GM12878 (cell line): ENCODE results near the gene KLKB1. TPM values are rescaled to one million over a fixed set of nuclear protein-coding genes. Genes with fewer than 3 reads are reported as not detected.
A peak's percentile ranks its signal among the peaks of the same experiment; 100 is the strongest.

Source experiments
- ATAC-seq: fragments of 200-7000 bp; cut with Tn5 transposase; 3 replicates; pipeline ENCODE4 v1.9.1; 2020; ENCODE audit warnings: mild to moderate bottlenecking, moderate library complexity
- BruUV-seq: library from RNA; stranded (reverse); fragments of 400-500 nt; replicated peaks from 2 replicates; lab custom pipeline; 2021; lab: Mats Ljungman, UMichigan
- CTCF ChIA-PET: fragments of 300-600 bp; sonication (Branson Sonifier 250); formaldehyde crosslinking; extraction: SDS; loops from one replicate; lab custom pipeline; 2021; ENCODE audit warnings: inconsistent platforms; lab: Yijun Ruan, JAX
- POLR2A ChIA-PET: fragments of 350-600 bp; formaldehyde crosslinking; extraction: SDS; loops from one replicate; lab custom pipeline; 2021; ENCODE audit warnings: inconsistent platforms; lab: Charles Lee
- RAD21 ChIA-PET: fragments of 300-600 bp; sonication (Branson Sonifier 250); formaldehyde crosslinking; loops from one replicate; lab custom pipeline; 2023; ENCODE audit warnings: antibody characterized with exemption; ENCODE audit not compliant: unreplicated experiment; lab: Charles Lee
- SMC1A ChIA-PET: fragments of 300-600 bp; sonication (Branson Sonifier 250); formaldehyde crosslinking; loops from one replicate; lab custom pipeline; 2023; ENCODE audit not compliant: unreplicated experiment, uncharacterized antibody; lab: Charles Lee
- DNase-seq: peaks from one replicate; pipeline ENCODE4 v3.0.0-alpha.2; 2011; ENCODE audit warnings: low read depth, low spot score
- FAIRE-seq: peaks from 3 replicates; lab custom pipeline; 2011; peaks lifted over from hg19 to GRCh38; lab: Jason Lieb, UNC
- H2AFZ ChIP-seq: 2 replicates; pipeline ENCODE4 v1.6.0; 2011; ENCODE audit warnings: low read depth, low read length, control low read depth; ENCODE audit not compliant: control insufficient read depth
- H3K27ac ChIP-seq: 2 replicates; pipeline ENCODE4 v1.5.1; 2011; ENCODE audit warnings: control low read depth; ENCODE audit not compliant: control insufficient read depth, insufficient read depth
- H3K27me3 ChIP-seq, 2 experiments: replicated peaks in 1 of 2; 2 replicates each; pipeline versions ENCODE4 v1.6.0 to v1.6.1; 2011; ENCODE audit warnings: low read length in 1 of 2; ENCODE audit not compliant: control insufficient read depth in 2 of 2, insufficient read depth in 2 of 2
- H3K36me3 ChIP-seq, 2 experiments: 2 replicates each; pipeline ENCODE4 v1.5.1; 2011; ENCODE audit warnings: low read length in 1 of 2; ENCODE audit not compliant: control insufficient read depth in 2 of 2, insufficient read depth in 2 of 2
- H3K4me1 ChIP-seq: 2 replicates; pipeline ENCODE4 v1.6.1; 2011; ENCODE audit warnings: mild to moderate bottlenecking, low read length, moderate library complexity, mixed read lengths; ENCODE audit not compliant: control insufficient read depth, insufficient read depth
- H3K4me2 ChIP-seq: 2 replicates; pipeline ENCODE4 v1.6.0; 2011; ENCODE audit warnings: control low read depth; ENCODE audit not compliant: control insufficient read depth, insufficient read depth
- H3K4me3 ChIP-seq: fragments of 200-600 bp; sonication (generic); 2 replicates; pipeline ENCODE4 v1.5.1; 2016
- H3K79me2 ChIP-seq: 2 replicates; pipeline ENCODE4 v1.6.0; 2011; ENCODE audit warnings: low read length; ENCODE audit not compliant: control insufficient read depth, insufficient read depth
- H3K9ac ChIP-seq: 2 replicates; pipeline ENCODE4 v1.8.0; 2011; ENCODE audit warnings: low read length, control low read depth, mixed read lengths; ENCODE audit not compliant: control insufficient read depth, insufficient read depth
- H3K9me3 ChIP-seq: replicated peaks from 3 replicates; pipeline ENCODE4 v1.5.1; 2011; ENCODE audit warnings: mild to moderate bottlenecking, low read length; ENCODE audit not compliant: control insufficient read depth, insufficient read depth
- H4K20me1 ChIP-seq: 2 replicates; pipeline ENCODE4 v1.6.0; 2011; ENCODE audit not compliant: control insufficient read depth, insufficient read depth
- CBX3 ChIP-seq: fragments of 200-600 bp; sonication (generic); IDR thresholded peaks from 2 replicates; pipeline ENCODE4 v1.6.1; 2016; ENCODE audit warnings: low read depth, borderline replicate concordance
- EED ChIP-seq: sonication (generic); IDR thresholded peaks from 2 replicates; pipeline ENCODE4 v1.6.1; 2016; ENCODE audit warnings: antibody characterized with exemption, low read depth
- KAT2A ChIP-seq: conservative IDR thresholded peaks from 2 replicates; pipeline ENCODE4 v1.6.1; 2011; ENCODE audit warnings: low read depth, low read length; ENCODE audit not compliant: control insufficient read depth
- MXI1 ChIP-seq: fragments of 150-350 bp; IDR thresholded peaks from 2 replicates; pipeline ENCODE4 v1.6.1; 2011; ENCODE audit warnings: low read depth, mild to moderate bottlenecking, inconsistent platforms, low read length, improper control_type of control experiment
- MYB ChIP-seq: fragments of 150-350 bp; IDR thresholded peaks from 2 replicates; pipeline ENCODE4 v1.6.1; 2014; ENCODE audit warnings: mild to moderate bottlenecking, low read depth, low read length, borderline replicate concordance
- REST ChIP-seq: IDR thresholded peaks from 2 replicates; pipeline ENCODE4 v1.6.1; 2012; ENCODE audit warnings: mild to moderate bottlenecking, low read depth, low read length
- RUNX3 ChIP-seq: IDR thresholded peaks from 2 replicates; pipeline ENCODE4 v1.6.1; 2012; ENCODE audit warnings: low read length, inconsistent platforms
- SMAD5 ChIP-seq: IDR thresholded peaks from 2 replicates; pipeline ENCODE4 v1.6.1; 2016; ENCODE audit warnings: antibody characterized with exemption, low read depth
- WGBS: methylation state at CpG from one replicate; pipeline ENCODE4 v1.1.6; 2016; ENCODE audit warnings: low lambda C conversion rate; ENCODE audit not compliant: insufficient replicate concordance, insufficient coverage; ENCODE audit errors: missing lambda C conversion rate; 5-methylcytosine and 5-hydroxymethylcytosine counted together
- in situ Hi-C: fragments of 300-500 bp; cut with MboI; formaldehyde crosslinking; loops from 9 replicates; pipeline ENCODE4 v1.14.3; 2018; ENCODE audit warnings: mixed read lengths
- intact Hi-C: fragments of 100-400 bp; cut with micrococcal nuclease; formaldehyde crosslinking; loops from one replicate; pipeline ENCODE4 v1.14.2; 2022; ENCODE audit not compliant: unreplicated experiment
- polyA plus RNA-seq, 11 experiments: library from polyadenylated mRNA; depleted of rRNA in 4 of 11; unstranded in 6 of 11; stranded (reverse) in 5 of 11; fragments of >200 nt; fragmentation: Nextera tagmentation in 4 of 11; fragmentation: Illumina TruSeq in 1 of 11; extraction: Ambion mirVana in 4 of 11; extraction: Trizol in 1 of 11; gene quantifications; 1 replicate in 1 of 11; 2 replicates in 10 of 11; pipeline versions ENCODE4 v1.2.1 to v1.2.3, GENCODE V29; 2011 to 2016; ENCODE audit warnings: inconsistent platforms in 2 of 11, missing spikeins in 2 of 11, low read depth in 1 of 11
- total RNA-seq, 4 experiments: library from RNA; depleted of rRNA in 3 of 4; stranded (reverse); fragments of >200 nt in 3 of 4; fragmentation: Illumina TruSeq in 1 of 4; extraction: Trizol in 1 of 4; gene quantifications; 2 replicates each; pipeline versions ENCODE4 v1.2.1 to v1.2.3, GENCODE V29; 2013 to 2021

The KLKB1 gene
- total and polyA plus RNA-seq, 10 of the 15 experiments (the other 5 are each of a cell fraction or from before 2014, with no cell fraction given) = 0.04 TPM; not detected in 9

- ATAC-seq = peak; percentile 60
- POLR2A ChIA-PET = no interaction called here
- H3K27ac ChIP-seq = peak overlapping the region; percentile 81
- RAD21 ChIA-PET = no interaction called here
- no peaks in the 10 kb centered on the region for H4K20me1 ChIP-seq
- no peaks in the 10 kb centered on the region for H3K27me3 ChIP-seq
- no peak for FAIRE-seq
- H3K79me2 ChIP-seq = peaks cover 1% of the 10 kb centered on the region
- H3K36me3 ChIP-seq = no peaks in the 10 kb centered on the region
- peak overlapping the region; percentile 91 for H2AFZ ChIP-seq
- under 1% methylated on average over 34 of the region's 34 CpGs for WGBS
- intact Hi-C loops = no loop called here
- SMC1A ChIA-PET = interaction anchor here (0.9 kb wide), 1 partner anchor 57 kb away, joined by 3 read pairs; no protein-coding TSS in a partner anchor
- no peaks in the 10 kb centered on the region; the same call in 2 of the 3 replicates for H3K9me3 ChIP-seq
- peak overlapping the region; percentile 70 for H3K9ac ChIP-seq
- H3K4me3 ChIP-seq = peak overlapping the region; percentile 75
- 0 out of 2 replicates have a peak, but pooled peaks have one; percentile 7 for TF ChIP-seq REST
- TF ChIP-seq RUNX3 = peak; percentile 39; the same call in 1 of the 2 replicates
- 0 out of 2 replicates have a peak, but pooled peaks have one; percentile 46 for TF ChIP-seq MXI1
- TF ChIP-seq CBX3 = no peak
- no peak for TF ChIP-seq MYB
- TF ChIP-seq KAT2A = no peak
- TF ChIP-seq EED = no peak
- no peak for TF ChIP-seq SMAD5
- TF ChIP-seq, all 136 proteins: peak for 3
- BruUV-seq = TSS peak; percentile 94
- Histone ChIP-seq H3K4me1 (peaks cover 7% of the 10 kb centered on the region), H3K4me2 (peak overlapping the region; percentile 89)
- in situ Hi-C loops = no loop called here
- DNase-seq = no peak
- CTCF ChIA-PET = no interaction called here
These were observed 36.6 kb upstream of the KLKB1 start for GRCh38 chr4:186190581-186191199.
